ENCODE results near the gene FAU.

Gene FAU

GRCh38 chr11:65107078-65107477, 14.9 kb downstream of the FAU start:
- no peak for DNase-seq

DNA sequence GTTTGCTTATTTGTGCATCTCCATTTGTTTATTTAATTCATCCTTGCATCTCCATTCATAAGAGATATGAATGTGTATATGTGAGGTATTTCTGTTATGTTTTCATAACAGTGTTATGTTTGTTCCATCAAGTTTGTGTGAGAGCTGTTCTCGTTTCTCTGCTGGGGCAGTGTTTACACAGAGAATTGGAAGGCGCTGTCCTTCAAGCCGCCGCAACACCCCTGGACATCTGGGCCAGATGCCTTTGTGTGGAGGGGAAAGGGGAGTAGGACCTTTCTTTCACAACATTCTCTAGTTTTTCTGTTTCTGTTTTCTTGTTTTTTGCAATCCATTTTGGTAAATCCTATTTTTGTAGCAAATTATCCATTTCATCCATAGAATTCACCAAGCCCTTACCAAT, 17.3 kb downstream of the FAU start:
- DNase-seq: no peak

GRCh38 chr11:65103476-65103875, 18.5 kb downstream of the FAU start:
- no peak for DNase-seq

GRCh38 chr11:65102142-65103095, 19.5 kb downstream of the FAU start:
- DNase-seq: no peak

GRCh38 chr11:65100674-65101350, 21.1 kb downstream of the FAU start:
- no peak for DNase-seq

DNA sequence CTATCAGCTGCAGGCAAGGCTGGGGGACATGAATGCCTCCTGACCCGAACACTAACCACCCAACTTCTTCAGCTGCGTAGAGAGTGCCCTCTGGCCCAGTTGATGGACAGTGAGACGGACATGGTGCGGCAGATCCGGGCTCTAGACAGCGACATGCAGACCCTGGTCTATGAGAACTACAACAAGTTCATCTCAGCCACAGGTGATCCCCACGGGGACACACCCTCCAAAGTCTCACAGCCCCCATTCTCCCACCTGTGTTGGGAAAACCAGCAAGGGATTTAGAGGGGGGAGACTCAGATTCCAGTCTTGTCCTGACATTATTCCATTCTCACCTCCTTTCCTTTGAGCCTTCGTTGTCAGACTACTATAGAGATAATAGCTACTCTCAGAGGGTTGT, 25.0 kb downstream of the FAU start:
- DNase-seq: no peak

DNA sequence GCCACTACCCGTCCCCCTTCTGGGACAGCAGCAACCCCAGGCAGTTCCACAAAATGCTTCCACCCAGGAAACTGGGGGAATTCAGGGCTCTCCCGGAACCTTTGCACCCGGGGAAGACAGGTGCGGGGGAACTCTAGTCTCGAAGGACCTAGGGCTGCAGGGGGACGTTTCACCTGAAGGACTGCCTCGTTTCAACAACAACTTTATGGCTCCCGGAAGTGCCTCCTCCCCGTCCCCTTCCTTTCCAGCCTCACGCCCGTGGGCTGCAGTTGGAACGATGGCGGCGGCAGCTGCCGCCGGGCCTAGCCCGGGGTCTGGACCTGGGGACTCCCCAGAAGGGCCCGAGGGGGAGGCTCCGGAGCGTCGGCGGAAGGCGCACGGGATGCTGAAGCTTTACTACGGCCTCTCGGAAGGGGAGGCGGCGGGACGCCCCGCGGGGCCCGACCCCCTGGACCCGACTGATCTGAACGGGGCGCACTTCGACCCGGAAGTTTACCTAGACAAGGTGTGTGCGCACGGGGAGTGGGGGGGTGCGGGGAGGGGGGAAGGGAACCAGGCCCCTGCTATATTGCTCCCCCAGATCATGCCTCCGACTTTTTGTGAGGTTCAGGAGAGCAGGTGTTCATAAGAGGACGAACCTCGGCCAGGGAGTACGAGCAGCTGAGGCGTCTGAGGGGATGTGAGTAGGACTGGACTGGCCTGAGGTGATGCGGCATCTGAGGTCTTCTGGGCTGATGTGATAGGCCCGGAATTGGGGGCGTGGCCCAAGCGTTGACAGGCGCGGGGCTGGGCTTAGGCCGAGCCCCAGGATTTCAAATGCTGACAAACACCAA, 25.7 kb downstream of the FAU start, which contains the start of gene VPS51:
Gene VPS51 (plus strand): TSS at position 241 of the 833 bp plus-strand sequence. CDS start 37 bp downstream, at position 278.
- peak; percentile 91 for DNase-seq

- no peak for DNase-seq
These were observed 26.5 kb downstream of the FAU start for GRCh38 chr11:65095427-65095826.

- no peak for DNase-seq
These were observed 31.3 kb downstream of the FAU start for GRCh38 chr11:65090628-65091027.

GRCh38 chr11:65089621-65090020, 32.3 kb downstream of the FAU start:
- DNase-seq: no peak

DNA sequence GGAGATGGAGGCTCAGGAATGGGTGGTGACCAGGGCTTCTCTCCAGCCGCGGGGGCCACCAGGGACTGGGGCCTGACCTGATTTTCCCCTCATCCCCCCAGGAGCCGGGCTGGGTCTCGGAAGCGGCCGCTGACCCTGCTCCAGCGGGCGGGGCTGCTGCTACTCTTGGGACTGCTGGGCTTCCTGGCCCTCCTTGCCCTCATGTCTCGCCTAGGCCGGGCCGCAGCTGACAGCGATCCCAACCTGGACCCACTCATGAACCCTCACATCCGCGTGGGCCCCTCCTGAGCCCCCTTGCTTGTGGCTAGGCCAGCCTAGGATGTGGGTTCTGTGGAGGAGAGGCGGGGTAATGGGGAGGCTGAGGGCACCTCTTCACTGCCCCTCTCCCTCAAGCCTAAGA, 34.1 kb downstream of the FAU start:
- no peak for DNase-seq

DNA sequence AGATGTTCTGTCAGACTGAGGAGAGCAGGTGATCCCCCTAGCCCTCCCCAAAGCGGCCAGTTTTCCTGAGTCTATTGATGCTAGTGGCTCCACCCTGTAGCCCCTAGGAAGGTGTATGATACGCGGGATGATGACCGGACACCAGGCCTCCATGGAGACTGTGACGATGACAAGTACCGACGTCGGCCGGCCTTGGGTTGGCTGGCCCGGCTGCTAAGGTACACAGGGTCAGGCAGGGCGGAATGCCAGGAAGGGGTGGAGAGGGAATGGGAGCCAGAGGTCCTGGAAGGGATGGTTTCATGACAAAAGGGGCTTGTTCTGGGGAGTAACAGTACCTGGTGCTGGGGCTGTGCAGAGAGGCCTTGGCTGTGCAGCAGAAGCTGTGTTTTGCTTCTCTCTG, 34.7 kb downstream of the FAU start:
- DNase-seq: no peak

- no peak for DNase-seq
These were observed 35.1 kb downstream of the FAU start for GRCh38 chr11:65086809-65087208.

- DNase-seq: no peak
These were observed 36.5 kb downstream of the FAU start for GRCh38 chr11:65085446-65085845.

GRCh38 chr11:65084598-65085375, 37.1 kb downstream of the FAU start:
- peak; percentile 44 for DNase-seq

GRCh38 chr11:65083834-65084597, 37.9 kb downstream of the FAU start, which contains the start of the genes CDCA5 and ZFPL1:
Gene CDCA5 (minus strand): TSS chr11:65084040. CDS start chr11:65083978, 62 bp downstream.
Gene ZFPL1 (plus strand): TSS chr11:65084222. CDS start chr11:65084699, 477 bp downstream.
- DNase-seq: peak; percentile 95

DNA sequence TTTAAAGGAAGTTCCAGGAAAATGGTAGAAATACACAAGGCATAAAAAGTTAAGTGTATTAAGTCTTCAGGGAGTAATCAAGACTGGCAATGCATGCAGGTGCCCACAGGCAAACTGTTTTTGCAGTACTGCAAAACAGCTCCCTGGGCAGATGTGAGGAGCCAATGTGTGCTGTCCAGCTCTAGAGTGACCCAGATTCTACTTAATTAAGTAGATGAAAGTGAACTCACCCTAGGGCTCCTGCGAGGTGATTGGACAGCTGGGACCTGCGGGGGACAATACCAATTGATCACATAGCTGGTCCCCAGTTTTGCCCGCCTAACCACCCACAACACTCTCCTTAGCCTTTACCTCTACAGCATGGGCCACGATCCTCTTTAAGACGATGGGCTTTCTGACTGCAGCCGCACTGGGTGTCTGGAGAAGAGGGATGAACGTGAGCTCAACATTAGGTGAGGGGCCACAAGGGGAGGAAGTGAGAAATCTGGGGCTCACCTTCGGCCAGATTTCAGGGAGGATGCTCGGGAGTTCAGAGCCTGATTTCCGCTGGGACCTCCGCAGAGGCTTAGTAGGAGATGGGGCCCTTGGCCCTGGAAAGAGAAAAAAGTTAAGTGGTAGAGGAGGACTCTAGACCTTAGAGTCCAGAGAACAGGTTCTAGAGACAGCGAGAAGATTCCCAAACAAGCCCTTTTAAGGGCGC, 38.6 kb downstream of the FAU start:
- peak; percentile 8 for DNase-seq

- no peak for DNase-seq
These were observed 43.1 kb downstream of the FAU start for GRCh38 chr11:65078786-65079342.

DNA sequence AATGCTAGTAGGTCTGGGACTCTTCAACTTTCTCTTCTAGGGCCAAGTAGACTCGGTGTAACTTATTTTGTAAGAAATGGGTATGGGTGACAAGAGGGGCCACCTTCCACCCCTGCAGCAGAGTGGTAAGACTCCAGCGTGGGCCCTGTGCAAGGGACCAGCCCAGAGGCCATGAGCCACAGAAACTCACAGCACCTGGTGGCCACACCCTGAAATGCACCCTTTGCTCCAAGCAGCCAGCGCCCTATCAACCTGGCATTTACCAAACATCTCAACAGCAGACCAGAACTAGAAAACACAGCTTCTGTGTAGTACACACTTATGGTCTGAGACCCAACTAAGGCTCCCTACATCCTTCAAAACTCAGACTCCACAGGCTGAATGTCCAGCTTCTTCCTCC, 43.8 kb downstream of the FAU start:
- peak; percentile 38 for DNase-seq

DNA sequence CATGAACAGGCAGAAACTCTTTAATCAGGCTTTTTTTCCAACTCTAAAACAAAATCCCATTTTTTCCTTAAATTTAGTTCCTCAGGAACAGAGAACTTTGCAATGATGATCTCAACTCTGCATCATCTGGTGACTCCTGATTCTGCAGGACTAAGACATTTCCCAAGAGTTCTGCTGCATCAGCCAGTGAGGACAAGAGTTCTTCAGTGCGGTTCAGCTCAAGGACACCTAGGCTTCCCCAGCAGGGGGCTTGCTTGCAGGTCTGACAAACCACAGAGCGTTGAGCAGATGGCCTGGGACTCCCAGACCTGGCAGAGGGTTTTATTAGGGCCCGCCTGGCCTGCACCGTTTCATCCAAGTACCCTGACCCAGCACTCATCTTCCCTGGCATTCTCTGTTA, 44.5 kb downstream of the FAU start:
- DNase-seq: no peak
